ENCODE results near the gene ASCL1.

GRCh38 chr12:102948941-102949352, 8.5 kb upstream of the ASCL1 start:
- TF ChIP-seq CTCF (conservative IDR thresholded peaks at IDR 0.05), result peak; percentile 95
- no peak for TF ChIP-seq EZH2 (IDR thresholded peaks at IDR 0.05; ENCODE audit: low read depth)

Measured in PC-9 (cell line).